ENCODE measurements around the gene TMEM200A. TPM values are rescaled to one million over a fixed set of nuclear protein-coding genes. Genes with fewer than 3 reads are reported as not detected.

The TMEM200A gene
- polyA plus RNA-seq, 4 donors: 0.45 to 49.0 (median 5.0) TPM

GRCh38 chr6:130434174-130434873 lies 68.5 kb downstream of the TMEM200A start:
- H3K36me3 ChIP-seq (ENCODE audit: control insufficient read depth in 3 of 3, insufficient read depth in 2 of 3, low read depth in 1 of 3, low read length in 3 of 3): peaks cover 0 to 3% (median 0%) of the 10 kb centered on the region in 3 donors
- H3K4me3 ChIP-seq (ENCODE audit: low read depth in 1 of 3, low read length in 3 of 3): no peak overlapping the region
- no peak for FAIRE-seq
- no peaks in the 10 kb centered on the region for H3K27me3 ChIP-seq (ENCODE audit: control insufficient read depth in 3 of 3, insufficient read depth in 3 of 3, low read length in 3 of 3)
- no peaks in the 10 kb centered on the region for H3K4me1 ChIP-seq (ENCODE audit: control insufficient read depth in 3 of 3, insufficient read depth in 2 of 3, low read depth in 1 of 3, low read length in 2 of 3)
- 76 to 92% (median 84%) methylated on average over 3 of the region's 3 CpGs for WGBS, 3 donors
- no peak for DNase-seq
- no peaks in the 10 kb centered on the region for H3K9me3 ChIP-seq (ENCODE audit: control insufficient read depth in 2 of 2, insufficient read depth in 1 of 2, low read depth in 1 of 2, low read length in 1 of 2)
- no peak overlapping the region for H3K27ac ChIP-seq (ENCODE audit: low read depth in 1 of 3, low read length in 2 of 3)

GRCh38 chr6:130435181-130435580 lies 69.4 kb downstream of the TMEM200A start:
- no peaks in the 10 kb centered on the region for H3K4me1 ChIP-seq (ENCODE audit: control insufficient read depth in 3 of 3, insufficient read depth in 2 of 3, low read depth in 1 of 3, low read length in 2 of 3)
- peaks cover 0 to 3% (median 0%) of the 10 kb centered on the region in 3 donors for H3K36me3 ChIP-seq (ENCODE audit: control insufficient read depth in 3 of 3, insufficient read depth in 2 of 3, low read depth in 1 of 3, low read length in 3 of 3)
- H3K4me3 ChIP-seq (ENCODE audit: low read depth in 1 of 3, low read length in 3 of 3): no peak overlapping the region
- H3K27ac ChIP-seq (ENCODE audit: low read depth in 1 of 3, low read length in 2 of 3): no peak overlapping the region
- FAIRE-seq (no peak), DNase-seq (no peak)
- H3K27me3 ChIP-seq (ENCODE audit: control insufficient read depth in 3 of 3, insufficient read depth in 3 of 3, low read length in 3 of 3): no peaks in the 10 kb centered on the region
- H3K9me3 ChIP-seq (ENCODE audit: control insufficient read depth in 2 of 2, insufficient read depth in 1 of 2, low read depth in 1 of 2, low read length in 1 of 2): no peaks in the 10 kb centered on the region
- 94 to 98% (median 94%) methylated on average over 4 of the region's 4 CpGs for WGBS, 3 donors

- no peak for FAIRE-seq
- Histone ChIP-seq H3K27me3 (ENCODE audit: control insufficient read depth in 3 of 3, insufficient read depth in 3 of 3, low read length in 3 of 3) (no peaks in the 10 kb centered on the region), H3K27ac (ENCODE audit: low read depth in 1 of 3, low read length in 2 of 3) (no peak overlapping the region), H3K4me3 (ENCODE audit: low read depth in 1 of 3, low read length in 3 of 3) (no peak overlapping the region), H3K9me3 (ENCODE audit: control insufficient read depth in 2 of 2, insufficient read depth in 1 of 2, low read depth in 1 of 2, low read length in 1 of 2) (no peaks in the 10 kb centered on the region), H3K4me1 (ENCODE audit: control insufficient read depth in 3 of 3, insufficient read depth in 2 of 3, low read depth in 1 of 3, low read length in 2 of 3) (no peaks in the 10 kb centered on the region), H3K36me3 (ENCODE audit: control insufficient read depth in 3 of 3, insufficient read depth in 2 of 3, low read depth in 1 of 3, low read length in 3 of 3) (peaks cover 0 to 14% (median 6%) of the 10 kb centered on the region in 3 donors)
- DNase-seq: no peak
- 7 to 30% (median 15%) methylated on average over 1 of the region's 1 CpG for WGBS, 3 donors
Observed at GRCh38 chr6:130437961-130438360, 72.1 kb downstream of the TMEM200A start.

- no peak for FAIRE-seq
- Histone ChIP-seq H3K36me3 (ENCODE audit: control insufficient read depth in 3 of 3, insufficient read depth in 2 of 3, low read depth in 1 of 3, low read length in 3 of 3) (no peaks in the 10 kb centered on the region), H3K4me3 (ENCODE audit: low read depth in 1 of 3, low read length in 3 of 3) (no peak overlapping the region), H3K9me3 (ENCODE audit: control insufficient read depth in 2 of 2, insufficient read depth in 1 of 2, low read depth in 1 of 2, low read length in 1 of 2) (no peaks in the 10 kb centered on the region), H3K27me3 (ENCODE audit: control insufficient read depth in 3 of 3, insufficient read depth in 3 of 3, low read length in 3 of 3) (no peaks in the 10 kb centered on the region), H3K27ac (ENCODE audit: low read depth in 1 of 3, low read length in 2 of 3) (no peak overlapping the region), H3K4me1 (ENCODE audit: control insufficient read depth in 3 of 3, insufficient read depth in 2 of 3, low read depth in 1 of 3, low read length in 2 of 3) (no peaks in the 10 kb centered on the region)
- no peak for DNase-seq
Observed at GRCh38 chr6:130447374-130447773, 81.6 kb downstream of the TMEM200A start.

GRCh38 chr6:130452336-130452735 lies 86.5 kb downstream of the TMEM200A start:
- Histone ChIP-seq H3K27me3 (ENCODE audit: control insufficient read depth in 3 of 3, insufficient read depth in 3 of 3, low read length in 3 of 3) (no peaks in the 10 kb centered on the region), H3K4me1 (ENCODE audit: control insufficient read depth in 3 of 3, insufficient read depth in 2 of 3, low read depth in 1 of 3, low read length in 2 of 3) (no peaks in the 10 kb centered on the region), H3K27ac (ENCODE audit: low read depth in 1 of 3, low read length in 2 of 3) (no peak overlapping the region), H3K36me3 (ENCODE audit: control insufficient read depth in 3 of 3, insufficient read depth in 2 of 3, low read depth in 1 of 3, low read length in 3 of 3) (no peaks in the 10 kb centered on the region), H3K9me3 (ENCODE audit: control insufficient read depth in 2 of 2, insufficient read depth in 1 of 2, low read depth in 1 of 2, low read length in 1 of 2) (no peaks in the 10 kb centered on the region), H3K4me3 (ENCODE audit: low read depth in 1 of 3, low read length in 3 of 3) (no peak overlapping the region)
- FAIRE-seq (no peak), DNase-seq (no peak)
- WGBS, 3 donors: 95 to 98% (median 97%) methylated on average over 1 of the region's 1 CpG

GRCh38 chr6:130453230-130453629 lies 87.4 kb downstream of the TMEM200A start:
- no peak for DNase-seq
- H3K36me3 ChIP-seq (ENCODE audit: control insufficient read depth in 3 of 3, insufficient read depth in 2 of 3, low read depth in 1 of 3, low read length in 3 of 3): no peaks in the 10 kb centered on the region
- WGBS, 3 donors: 81 to 85% (median 82%) methylated on average over 5 of the region's 5 CpGs
- FAIRE-seq: no peak
- no peaks in the 10 kb centered on the region for H3K27me3 ChIP-seq (ENCODE audit: control insufficient read depth in 3 of 3, insufficient read depth in 3 of 3, low read length in 3 of 3)
- H3K4me3 ChIP-seq (ENCODE audit: low read depth in 1 of 3, low read length in 3 of 3): no peak overlapping the region
- no peak overlapping the region for H3K27ac ChIP-seq (ENCODE audit: low read depth in 1 of 3, low read length in 2 of 3)
- H3K9me3 ChIP-seq (ENCODE audit: control insufficient read depth in 2 of 2, insufficient read depth in 1 of 2, low read depth in 1 of 2, low read length in 1 of 2): no peaks in the 10 kb centered on the region
- no peaks in the 10 kb centered on the region for H3K4me1 ChIP-seq (ENCODE audit: control insufficient read depth in 3 of 3, insufficient read depth in 2 of 3, low read depth in 1 of 3, low read length in 2 of 3)

- whole genome bisulfite sequencing, 3 donors: 72 to 85% (median 84%) methylated on average over 4 of the region's 4 CpGs
- DNase-seq: no peak
- no peak for FAIRE-seq
- Histone ChIP-seq H3K27me3 (ENCODE audit: control insufficient read depth in 3 of 3, insufficient read depth in 3 of 3, low read length in 3 of 3) (peaks cover 0 to 4% (median 0%) of the 10 kb centered on the region in 3 donors), H3K4me3 (ENCODE audit: low read depth in 1 of 3, low read length in 3 of 3) (no peak overlapping the region), H3K9me3 (ENCODE audit: control insufficient read depth in 2 of 2, insufficient read depth in 1 of 2, low read depth in 1 of 2, low read length in 1 of 2) (no peaks in the 10 kb centered on the region), H3K27ac (ENCODE audit: low read depth in 1 of 3, low read length in 2 of 3) (no peak overlapping the region), H3K36me3 (ENCODE audit: control insufficient read depth in 3 of 3, insufficient read depth in 2 of 3, low read depth in 1 of 3, low read length in 3 of 3) (no peaks in the 10 kb centered on the region), H3K4me1 (ENCODE audit: control insufficient read depth in 3 of 3, insufficient read depth in 2 of 3, low read depth in 1 of 3, low read length in 2 of 3) (no peaks in the 10 kb centered on the region)
Observed at GRCh38 chr6:130457605-130458004, 91.8 kb downstream of the TMEM200A start.

- Histone ChIP-seq H3K4me1 (ENCODE audit: control insufficient read depth in 3 of 3, insufficient read depth in 2 of 3, low read depth in 1 of 3, low read length in 2 of 3) (no peaks in the 10 kb centered on the region), H3K36me3 (ENCODE audit: control insufficient read depth in 3 of 3, insufficient read depth in 2 of 3, low read depth in 1 of 3, low read length in 3 of 3) (no peaks in the 10 kb centered on the region), H3K27me3 (ENCODE audit: control insufficient read depth in 3 of 3, insufficient read depth in 3 of 3, low read length in 3 of 3) (peaks cover 0 to 4% (median 0%) of the 10 kb centered on the region in 3 donors), H3K9me3 (ENCODE audit: control insufficient read depth in 2 of 2, insufficient read depth in 1 of 2, low read depth in 1 of 2, low read length in 1 of 2) (no peaks in the 10 kb centered on the region), H3K27ac (ENCODE audit: low read depth in 1 of 3, low read length in 2 of 3) (no peak overlapping the region), H3K4me3 (ENCODE audit: low read depth in 1 of 3, low read length in 3 of 3) (no peak overlapping the region)
- no peak for DNase-seq
- FAIRE-seq: no peak
- 73 to 85% (median 75%) methylated on average over 5 of the region's 5 CpGs for WGBS, 3 donors
Observed at GRCh38 chr6:130459316-130459715, 93.5 kb downstream of the TMEM200A start.

- no peaks in the 10 kb centered on the region for H3K4me1 ChIP-seq (ENCODE audit: control insufficient read depth in 3 of 3, insufficient read depth in 2 of 3, low read depth in 1 of 3, low read length in 2 of 3)
- H3K4me3 ChIP-seq (ENCODE audit: low read depth in 1 of 3, low read length in 3 of 3): no peak overlapping the region
- H3K9me3 ChIP-seq (ENCODE audit: control insufficient read depth in 2 of 2, insufficient read depth in 1 of 2, low read depth in 1 of 2, low read length in 1 of 2): no peaks in the 10 kb centered on the region
- DNase-seq: no peak
- peaks cover 0 to 4% (median 0%) of the 10 kb centered on the region in 3 donors for H3K27me3 ChIP-seq (ENCODE audit: control insufficient read depth in 3 of 3, insufficient read depth in 3 of 3, low read length in 3 of 3)
- FAIRE-seq: no peak
- no peak overlapping the region for H3K27ac ChIP-seq (ENCODE audit: low read depth in 1 of 3, low read length in 2 of 3)
- WGBS, 3 donors: 86 to 93% (median 92%) methylated on average over 1 of the region's 1 CpG
- H3K36me3 ChIP-seq (ENCODE audit: control insufficient read depth in 3 of 3, insufficient read depth in 2 of 3, low read depth in 1 of 3, low read length in 3 of 3): no peaks in the 10 kb centered on the region
Observed at GRCh38 chr6:130460934-130461333, 95.1 kb downstream of the TMEM200A start.
